Ovary (tissue), 9 donors: ENCODE data around the gene LRRC72. TPM values are rescaled to one million over a fixed set of nuclear protein-coding genes. Genes with fewer than 3 reads are reported as not detected.
"Not testable (repeated sequence)": the region's sequence is repeated elsewhere in the genome, so short reads cannot be mapped to it uniquely, and the experiment has no call there.

Experiments used
- DNase-seq, 5 donors: peaks; one replicate each; pipeline ENCODE4 v3.0.0-alpha.2; 2019 to 2020
- H3K27ac ChIP-seq, 2 donors: fragments of 200-600 bp; one replicate each; pipeline versions ENCODE4 v1.5.1 to v1.8.0; 2019 to 2022
- H3K27me3 ChIP-seq: fragments of 200-600 bp; one replicate; pipeline ENCODE4 v1.8.0; 2022
- H3K36me3 ChIP-seq: fragments of 200-600 bp; sonication (generic); one replicate; pipeline ENCODE4 v1.5.1; 2019
- H3K4me1 ChIP-seq: one replicate; pipeline ENCODE4 v1.8.1; 2013; ENCODE audit warnings: mild to moderate bottlenecking, moderate library complexity; ENCODE audit not compliant: insufficient read depth
- H3K4me3 ChIP-seq: fragments of 200-600 bp; sonication (generic); one replicate; pipeline ENCODE4 v1.5.1; 2017
- H3K9me3 ChIP-seq, 2 donors: fragments of 200-600 bp in 1 of 2; sonication (generic) in 1 of 2; one replicate each; pipeline versions ENCODE4 v1.5.1 to v1.8.1; 2013 to 2019; ENCODE audit warnings: mild to moderate bottlenecking in 1 of 2, moderate library complexity in 1 of 2
- CTCF ChIP-seq, 3 donors: fragments of 450-650 bp in 2 of 3; fragments of 200-600 bp in 1 of 3; IDR thresholded peaks; one replicate each; pipeline versions ENCODE4 v1.5.1 to v1.8.0; 2016 to 2022; ENCODE audit warnings: antibody characterized with exemption in 3 of 3, mild to moderate bottlenecking in 1 of 3
- EP300 ChIP-seq: sonication (generic); formaldehyde crosslinking; IDR thresholded peaks from one replicate; pipeline ENCODE4 v1.6.1; 2017; ENCODE audit warnings: antibody characterized with exemption
- POLR2A ChIP-seq: fragments of 450-650 bp; IDR thresholded peaks from one replicate; pipeline ENCODE4 v1.6.1; 2017; ENCODE audit warnings: antibody characterized with exemption, mild to moderate bottlenecking, moderate library complexity
- WGBS, 3 donors: extraction: QIAGEN DNeasy Blood & Tissue Kit in 1 of 3; methylation state at CpG; one replicate each; pipeline versions ENCODE4 v1.1.5 to v1.1.7; 2013 to 2017; 5-methylcytosine and 5-hydroxymethylcytosine counted together
- intact Hi-C, 4 donors: fragments of 100-400 bp; cut with DNase I; formaldehyde crosslinking; loops; one replicate each; pipeline versions ENCODE4 v1.11.0 to v1.15.1; 2022 to 2023
- polyA plus RNA-seq, 2 donors: library from polyadenylated mRNA; stranded (reverse); fragments of 200-250 nt in 1 of 2; fragments of 350-450 nt in 1 of 2; fragmentation: Illumina TruSeq in 1 of 2; extraction: RNeasy Lipid Tissue Mini Kit (QIAGEN cat#74804) in 1 of 2; gene quantifications; one replicate each; pipeline ENCODE4 v1.2.3, GENCODE V29; 2013 to 2014
- total RNA-seq, 7 donors: library from RNA; depleted of rRNA in 2 of 7; stranded (reverse); fragments of >200 nt in 2 of 7; fragmentation: NEBNext Ultra II Directional in 3 of 7; extraction: Animal tissue kit (Norgen Biotek cat#: 25700) in 3 of 7; gene quantifications; one replicate each; pipeline versions ENCODE4 v1.1.0 to v1.2.4, GENCODE V29; 2016 to 2023
- donor health status: DM: no; HTN: no; CAD: no; lungs with moderate emphysema.
- donor health status: DM: no; HTN: no; CAD: no.
- donor health status: Bipolar disorder and iron deficiency.
- donor health status: DM: yes; HTN: yes; CAD: no.
- donor health status: DM: no; HTN: no; CAD: no.
- donor health status: DM: yes; HTN: yes; CAD: no.

Gene LRRC72
- total and polyA plus RNA-seq, 9 donors: not detected

- Histone ChIP-seq H3K27ac (no peak overlapping the region), H3K4me3 (no peak overlapping the region), H3K9me3 (no peaks in the 10 kb centered on the region), H3K4me1 (no peaks in the 10 kb centered on the region), H3K27me3 (no peaks in the 10 kb centered on the region), H3K36me3 (no peaks in the 10 kb centered on the region)
- DNase-seq: no peak
- no peak for TF ChIP-seq POLR2A
- no peak for TF ChIP-seq EP300
- no peak for TF ChIP-seq CTCF (IDR thresholded peaks at IDR 0.05)
- 11 to 18% (median 11%) methylated on average over 1 of the region's 1 CpG for WGBS, 3 donors
- intact Hi-C loops: no loop called here
Observed at GRCh38 chr7:16531707-16532106, 5.1 kb downstream of the LRRC72 start.

- 12 to 23% (median 22%) methylated on average over 1 of the region's 1 CpG for WGBS, 3 donors
- Histone ChIP-seq H3K4me3 (no peak overlapping the region), H3K9me3 (no peaks in the 10 kb centered on the region), H3K27me3 (no peaks in the 10 kb centered on the region), H3K36me3 (no peaks in the 10 kb centered on the region), H3K27ac (no peak overlapping the region), H3K4me1 (no peaks in the 10 kb centered on the region)
- no peak for DNase-seq
- TF ChIP-seq CTCF (IDR thresholded peaks at IDR 0.05) (no peak), POLR2A (no peak), EP300 (no peak)
- intact Hi-C loops: no loop called here
Observed at GRCh38 chr7:16532272-16532671, 5.6 kb downstream of the LRRC72 start.

GRCh38 chr7:16535500-16535899 is 8.9 kb downstream of the LRRC72 start:
- Histone ChIP-seq H3K27me3 (no peaks in the 10 kb centered on the region), H3K4me1 (no peaks in the 10 kb centered on the region), H3K27ac (no peak overlapping the region), H3K36me3 (no peaks in the 10 kb centered on the region), H3K4me3 (no peak overlapping the region), H3K9me3 (no peaks in the 10 kb centered on the region)
- no peak for DNase-seq
- intact Hi-C loops: no loop called here
- TF ChIP-seq EP300 (no peak), POLR2A (no peak), CTCF (IDR thresholded peaks at IDR 0.05) (no peak)
- WGBS, 3 donors: 75 to 89% (median 81%) methylated on average over 2 of the region's 2 CpGs

GRCh38 chr7:16540559-16540958 is 13.9 kb downstream of the LRRC72 start:
- WGBS, 3 donors: 78 to 91% (median 90%) methylated on average over 2 of the region's 2 CpGs
- H3K27ac ChIP-seq, DNase-seq, H3K4me3 ChIP-seq, H3K36me3 ChIP-seq, H3K9me3 ChIP-seq, intact Hi-C loops, H3K4me1 ChIP-seq, H3K27me3 ChIP-seq: not testable (repeated sequence)

GRCh38 chr7:16542401-16542800 is 15.8 kb downstream of the LRRC72 start:
- Histone ChIP-seq H3K27ac (no peak overlapping the region), H3K4me3 (no peak overlapping the region), H3K36me3 (no peaks in the 10 kb centered on the region), H3K4me1 (no peaks in the 10 kb centered on the region), H3K9me3 (no peaks in the 10 kb centered on the region), H3K27me3 (no peaks in the 10 kb centered on the region)
- no peak for DNase-seq
- WGBS, 3 donors: 70 to 96% (median 89%) methylated on average over 2 of the region's 2 CpGs
- intact Hi-C loops: no loop called here
- TF ChIP-seq EP300 (no peak), CTCF (IDR thresholded peaks at IDR 0.05) (no peak), POLR2A (no peak)
